ENCODE results near the gene TMEM184C. TPM values are rescaled to one million over a fixed set of nuclear protein-coding genes. Genes with fewer than 3 reads are reported as not detected.

The TMEM184C gene
- total RNA-seq, 1 experiment from 2014 or later: 26.3 TPM

GRCh38 chr4:147594578-147594977, 22.6 kb upstream of the TMEM184C start:
- no peak for DNase-seq (ENCODE audit: low read depth, low spot score)
- in situ Hi-C loops (cut with HindIII; ENCODE audit: low pct_unique_long_range_greater_than_20kb, low sequenced_read_pairs): no loop called here

- in situ Hi-C loops (cut with HindIII; ENCODE audit: low pct_unique_long_range_greater_than_20kb, low sequenced_read_pairs): no loop called here
These were observed 20.8 kb upstream of the TMEM184C start for GRCh38 chr4:147596377-147596776.

GRCh38 chr4:147596981-147597380, 20.2 kb upstream of the TMEM184C start:
- no peak for DNase-seq (ENCODE audit: low read depth, low spot score)
- in situ Hi-C loops (cut with HindIII; ENCODE audit: low pct_unique_long_range_greater_than_20kb, low sequenced_read_pairs): no loop called here

More at GRCh38 chr4:147596377-147596776, 20.8 kb upstream of the TMEM184C start:
- peak; percentile 39 for DNase-seq (ENCODE audit: low read depth, low spot score)

- in situ Hi-C loops (cut with HindIII; ENCODE audit: low pct_unique_long_range_greater_than_20kb, low sequenced_read_pairs): no loop called here
- no peak for DNase-seq (ENCODE audit: low read depth, low spot score)
These were observed 19.6 kb upstream of the TMEM184C start for GRCh38 chr4:147597561-147597960.

- in situ Hi-C loops (cut with HindIII; ENCODE audit: low pct_unique_long_range_greater_than_20kb, low sequenced_read_pairs): no loop called here
- DNase-seq (ENCODE audit: low read depth, low spot score): no peak
These were observed 18.0 kb upstream of the TMEM184C start for GRCh38 chr4:147599206-147599605.

GRCh38 chr4:147599769-147600168, 17.4 kb upstream of the TMEM184C start:
- DNase-seq (ENCODE audit: low read depth, low spot score): no peak
- in situ Hi-C loops (cut with HindIII; ENCODE audit: low pct_unique_long_range_greater_than_20kb, low sequenced_read_pairs): no loop called here

- DNase-seq (ENCODE audit: low read depth, low spot score): no peak
These were observed 11.7 kb upstream of the TMEM184C start for GRCh38 chr4:147605499-147605898.

GRCh38 chr4:147607471-147607870, 9.7 kb upstream of the TMEM184C start:
- in situ Hi-C loops (cut with HindIII; ENCODE audit: low pct_unique_long_range_greater_than_20kb, low sequenced_read_pairs): no loop called here
- no peak for DNase-seq (ENCODE audit: low read depth, low spot score)

More at GRCh38 chr4:147605499-147605898, 11.7 kb upstream of the TMEM184C start:
- in situ Hi-C loops (cut with HindIII; ENCODE audit: low pct_unique_long_range_greater_than_20kb, low sequenced_read_pairs): no loop called here

- in situ Hi-C loops (cut with HindIII; ENCODE audit: low pct_unique_long_range_greater_than_20kb, low sequenced_read_pairs): no loop called here
- no peak for DNase-seq (ENCODE audit: low read depth, low spot score)
These were observed 6.5 kb upstream of the TMEM184C start for GRCh38 chr4:147610686-147611085.

- no peak for DNase-seq (ENCODE audit: low read depth, low spot score)
- in situ Hi-C loops (cut with HindIII; ENCODE audit: low pct_unique_long_range_greater_than_20kb, low sequenced_read_pairs): no loop called here
These were observed 386 bp upstream of the TMEM184C start for GRCh38 chr4:147616849-147617172.

- in situ Hi-C loops (cut with HindIII; ENCODE audit: low pct_unique_long_range_greater_than_20kb, low sequenced_read_pairs): no loop called here
- no peak for DNase-seq (ENCODE audit: low read depth, low spot score)
These were observed 869 bp downstream of the TMEM184C start for GRCh38 chr4:147617841-147618691.

- in situ Hi-C loops (cut with HindIII; ENCODE audit: low pct_unique_long_range_greater_than_20kb, low sequenced_read_pairs): no loop called here
- no peak for DNase-seq (ENCODE audit: low read depth, low spot score)
These were observed 3.1 kb downstream of the TMEM184C start for GRCh38 chr4:147620315-147620714.

GRCh38 chr4:147625733-147626132, 8.5 kb downstream of the TMEM184C start:
- in situ Hi-C loops (cut with HindIII; ENCODE audit: low pct_unique_long_range_greater_than_20kb, low sequenced_read_pairs): no loop called here

GRCh38 chr4:147626903-147627302, 9.7 kb downstream of the TMEM184C start:
- no peak for DNase-seq (ENCODE audit: low read depth, low spot score)
- in situ Hi-C loops (cut with HindIII; ENCODE audit: low pct_unique_long_range_greater_than_20kb, low sequenced_read_pairs): no loop called here

More at GRCh38 chr4:147625733-147626132, 8.5 kb downstream of the TMEM184C start:
- DNase-seq (ENCODE audit: low read depth, low spot score): no peak

GRCh38 chr4:147628415-147628814, 11.2 kb downstream of the TMEM184C start:
- DNase-seq (ENCODE audit: low read depth, low spot score): no peak
- in situ Hi-C loops (cut with HindIII; ENCODE audit: low pct_unique_long_range_greater_than_20kb, low sequenced_read_pairs): no loop called here

GRCh38 chr4:147629783-147630730, 12.9 kb downstream of the TMEM184C start:
- no peak for DNase-seq (ENCODE audit: low read depth, low spot score)
- in situ Hi-C loops (cut with HindIII; ENCODE audit: low pct_unique_long_range_greater_than_20kb, low sequenced_read_pairs): no loop called here

GRCh38 chr4:147633113-147633512, 15.9 kb downstream of the TMEM184C start:
- in situ Hi-C loops (cut with HindIII; ENCODE audit: low pct_unique_long_range_greater_than_20kb, low sequenced_read_pairs): no loop called here
- no peak for DNase-seq (ENCODE audit: low read depth, low spot score)

GRCh38 chr4:147633643-147634042, 16.4 kb downstream of the TMEM184C start:
- in situ Hi-C loops (cut with HindIII; ENCODE audit: low pct_unique_long_range_greater_than_20kb, low sequenced_read_pairs): no loop called here
- no peak for DNase-seq (ENCODE audit: low read depth, low spot score)
